Measurements from ENCODE around the gene TPR.

TPR gene

GRCh38 chr1:186301448-186301847, 73.6 kb downstream of the TPR start:
- no peak overlapping the region for H3K4me3 ChIP-seq (ENCODE audit: low read depth, low read length)
- no peak for TF ChIP-seq CTCF (IDR thresholded peaks at IDR 0.05; ENCODE audit: insufficient read depth, low read depth, low read length, missing control alignments)
- no peak for DNase-seq (ENCODE audit: low read depth)

- no peak overlapping the region for H3K4me3 ChIP-seq (ENCODE audit: low read depth, low read length)
- TF ChIP-seq CTCF (IDR thresholded peaks at IDR 0.05; ENCODE audit: insufficient read depth, low read depth, low read length, missing control alignments), result no peak
- DNase-seq (ENCODE audit: low read depth), result no peak
These were observed 75.0 kb downstream of the TPR start for GRCh38 chr1:186300056-186300455.

- no peak overlapping the region for H3K4me3 ChIP-seq (ENCODE audit: low read depth, low read length)
- TF ChIP-seq CTCF (IDR thresholded peaks at IDR 0.05; ENCODE audit: insufficient read depth, low read depth, low read length, missing control alignments), result no peak
- DNase-seq (ENCODE audit: low read depth), result no peak
These were observed 75.5 kb downstream of the TPR start for GRCh38 chr1:186299570-186299969.

- DNase-seq (ENCODE audit: low read depth), result no peak
- no peak for TF ChIP-seq CTCF (IDR thresholded peaks at IDR 0.05; ENCODE audit: insufficient read depth, low read depth, low read length, missing control alignments)
These were observed 76.2 kb downstream of the TPR start for GRCh38 chr1:186298851-186299250.

GRCh38 chr1:186297439-186298045, 77.5 kb downstream of the TPR start:
- DNase-seq (ENCODE audit: low read depth), result no peak

More at GRCh38 chr1:186298851-186299250, 76.2 kb downstream of the TPR start:
- H3K4me3 ChIP-seq (ENCODE audit: low read depth, low read length), result no peak overlapping the region

GRCh38 chr1:186295980-186296379, 79.1 kb downstream of the TPR start, which contains the start of gene PRG4:
TSS of gene PRG4 (plus strand) at chr1:186296279.
- TF ChIP-seq CTCF (IDR thresholded peaks at IDR 0.05; ENCODE audit: insufficient read depth, low read depth, low read length, missing control alignments), result no peak
- no peak for DNase-seq (ENCODE audit: low read depth)
- H3K4me3 ChIP-seq (ENCODE audit: low read depth, low read length), result no peak within 1 kb of the TSS

More at GRCh38 chr1:186297439-186298045, 77.5 kb downstream of the TPR start:
- no peak for TF ChIP-seq CTCF (IDR thresholded peaks at IDR 0.05; ENCODE audit: insufficient read depth, low read depth, low read length, missing control alignments)
- no peak overlapping the region for H3K4me3 ChIP-seq (ENCODE audit: low read depth, low read length)

GRCh38 chr1:186292875-186293274, 82.2 kb downstream of the TPR start:
- H3K4me3 ChIP-seq (ENCODE audit: low read depth, low read length), result no peak overlapping the region
- DNase-seq (ENCODE audit: low read depth), result no peak
- no peak for TF ChIP-seq CTCF (IDR thresholded peaks at IDR 0.05; ENCODE audit: insufficient read depth, low read depth, low read length, missing control alignments)

Measured in GM12865 (cell line).